Activated gamma-delta T cell treated with anti-CD3 and anti-CD28 coated beads, Interleukin-2, amount 50 U/mL, for 16 hours (primary cell): ENCODE measurements around the gene CNTNAP2.

Experiments used
- DNase-seq: peaks from one replicate; pipeline ENCODE4 v3.0.0-alpha.2; 2020; ENCODE audit warnings: low read depth

CNTNAP2 gene

DNA sequence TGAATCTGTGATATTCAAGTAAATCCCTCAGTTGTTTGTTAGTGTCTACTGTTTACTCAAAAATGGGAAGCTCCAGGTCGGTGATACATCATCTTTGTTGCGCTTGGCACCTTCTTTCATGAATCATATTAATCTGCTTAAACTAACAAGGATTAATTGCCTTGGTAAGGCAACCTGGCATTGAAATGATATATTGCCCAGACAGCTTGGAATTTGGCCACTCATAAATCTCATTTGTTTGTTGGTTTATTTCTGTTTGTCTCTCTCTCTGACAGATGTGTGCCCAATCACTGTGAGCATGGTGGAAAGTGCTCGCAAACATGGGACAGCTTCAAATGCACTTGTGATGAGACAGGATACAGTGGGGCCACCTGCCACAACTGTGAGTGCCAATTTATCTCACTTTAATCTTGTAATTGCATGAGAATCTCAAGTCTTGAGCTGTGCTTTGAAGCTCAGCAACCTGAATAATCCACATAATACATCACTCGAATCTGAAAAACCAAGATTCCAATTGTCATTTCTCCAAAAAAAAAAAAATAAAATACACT is 1369.1 kb downstream of the CNTNAP2 start:
- DNase-seq: no peak

DNA sequence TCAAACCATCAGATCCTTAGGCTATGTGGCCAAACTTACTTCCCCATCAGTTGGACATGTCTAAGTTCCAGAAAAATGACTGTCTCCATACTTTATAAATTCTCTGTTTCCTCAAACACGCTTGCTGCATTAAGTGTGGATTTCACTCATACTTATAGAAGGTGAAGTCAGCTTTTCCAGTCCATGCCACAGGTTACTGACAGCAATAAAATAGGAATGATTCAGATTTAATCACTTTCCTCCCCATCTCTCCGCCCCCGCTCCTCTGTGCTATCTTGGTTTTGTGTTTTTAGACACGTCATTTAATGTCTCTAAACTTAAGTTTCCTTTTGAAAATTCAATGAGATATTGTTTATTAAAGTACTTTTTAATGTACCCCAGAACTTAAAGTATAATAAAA is 1376.0 kb downstream of the CNTNAP2 start:
- no peak for DNase-seq

DNA sequence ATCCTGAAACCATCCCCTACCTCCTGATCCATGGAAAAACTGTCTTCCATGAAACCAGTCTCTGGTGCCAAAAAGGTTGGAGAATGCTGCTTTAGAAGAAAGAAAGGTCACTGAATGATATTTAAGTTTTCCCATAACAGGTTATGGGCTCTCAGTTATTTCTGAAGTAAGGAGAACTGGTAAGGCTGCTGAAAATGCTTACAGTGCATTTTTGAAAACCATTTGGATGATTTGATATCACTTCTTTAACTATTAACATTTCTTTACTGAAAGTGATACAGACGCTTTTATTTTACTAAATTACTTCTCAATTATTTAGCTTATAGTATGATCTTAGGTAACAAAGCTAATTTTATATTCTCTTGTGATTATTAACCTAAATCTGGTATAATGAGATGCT is 1379.6 kb downstream of the CNTNAP2 start:
- DNase-seq: no peak

DNA sequence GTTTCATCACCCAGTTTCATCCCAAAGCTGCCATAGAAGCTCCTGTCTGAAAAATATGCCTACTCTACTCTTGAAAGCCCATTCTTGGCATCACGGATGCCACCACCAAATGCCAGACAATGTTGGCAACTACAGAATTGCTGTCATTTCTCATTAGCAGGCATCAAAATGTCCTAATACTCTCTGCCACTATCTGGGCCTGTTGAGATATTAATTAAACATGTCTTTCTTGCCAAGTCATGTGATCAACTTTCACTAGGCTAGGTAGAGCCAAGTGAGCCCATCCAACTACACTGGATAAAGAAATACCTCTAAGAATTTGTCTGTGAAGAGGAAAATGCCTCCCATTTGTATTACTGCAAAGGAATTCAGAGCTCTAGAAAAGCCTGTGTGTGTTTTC is 1380.6 kb downstream of the CNTNAP2 start:
- no peak for DNase-seq

DNA sequence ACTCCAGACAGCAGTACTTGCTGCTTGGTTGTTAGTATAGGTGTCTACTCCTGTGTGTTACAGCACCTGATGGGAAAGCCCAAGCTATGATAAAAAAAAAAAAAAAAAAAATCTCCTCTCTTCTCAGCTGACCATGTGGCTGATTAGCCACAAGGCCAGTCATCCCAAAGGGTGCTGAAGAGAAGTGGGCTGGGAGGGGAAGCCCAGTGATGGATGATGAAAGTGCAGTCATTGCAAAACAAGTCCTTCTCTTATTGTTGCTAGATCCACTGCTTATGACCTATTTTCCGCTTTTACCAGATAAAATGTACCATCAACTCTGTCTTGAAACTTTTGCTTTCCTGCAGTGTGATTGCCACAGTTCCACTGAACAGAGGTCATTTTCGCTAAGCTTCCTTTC is 1381.5 kb downstream of the CNTNAP2 start:
- DNase-seq: no peak

DNA sequence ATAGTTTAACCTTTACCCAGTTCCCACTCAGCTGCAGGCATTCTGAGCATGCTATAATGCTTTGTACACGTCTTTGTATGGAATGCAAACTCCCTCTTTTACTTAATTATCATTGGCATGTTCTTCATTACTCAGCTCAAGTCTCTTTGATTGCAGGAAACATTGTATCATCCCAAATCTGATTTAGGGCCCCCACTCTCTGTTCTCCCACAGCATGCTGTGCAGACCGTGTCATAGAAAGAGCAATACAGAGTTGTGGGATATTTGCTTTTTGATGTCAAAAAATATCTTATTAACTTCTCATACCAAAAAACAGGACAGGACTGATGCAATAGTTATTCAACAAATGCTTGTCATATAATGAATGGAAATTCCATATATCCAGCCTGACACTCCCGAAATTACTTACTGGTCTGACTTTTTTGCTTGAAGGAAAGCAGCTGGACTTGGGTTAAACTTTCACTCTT is 1392.5 kb downstream of the CNTNAP2 start:
- no peak for DNase-seq

DNA sequence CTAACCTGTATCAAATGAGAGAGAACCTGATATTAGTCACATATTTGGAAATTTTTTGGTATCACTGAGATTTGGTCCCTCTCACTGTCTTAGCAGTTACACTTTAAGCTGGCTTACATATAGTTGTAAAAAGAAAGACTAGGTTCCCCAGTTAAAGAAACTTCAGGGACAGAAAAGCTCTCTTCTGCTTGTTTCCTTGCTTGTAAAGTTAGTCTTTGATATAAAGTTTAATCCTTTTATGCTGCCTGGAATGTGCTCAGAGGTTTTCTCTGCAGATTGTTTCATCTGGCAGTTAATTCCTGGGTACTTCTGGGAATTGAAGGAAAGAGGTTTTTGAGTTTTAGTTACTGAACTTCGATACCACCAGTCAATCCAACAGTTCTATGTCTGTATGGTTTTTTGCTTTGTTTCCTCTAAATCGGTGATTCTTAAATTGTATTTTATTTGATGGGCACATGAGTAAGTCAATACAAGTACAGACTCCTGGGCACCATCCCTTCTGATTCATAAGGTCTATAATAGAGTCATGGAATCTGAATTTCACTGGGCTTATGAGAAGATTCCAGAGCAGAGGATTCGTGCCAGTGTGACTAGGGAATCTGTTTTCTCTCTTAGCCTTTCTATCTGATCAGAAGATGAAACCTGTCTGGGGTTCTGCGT is 1393.1 kb downstream of the CNTNAP2 start:
- DNase-seq: no peak

DNA sequence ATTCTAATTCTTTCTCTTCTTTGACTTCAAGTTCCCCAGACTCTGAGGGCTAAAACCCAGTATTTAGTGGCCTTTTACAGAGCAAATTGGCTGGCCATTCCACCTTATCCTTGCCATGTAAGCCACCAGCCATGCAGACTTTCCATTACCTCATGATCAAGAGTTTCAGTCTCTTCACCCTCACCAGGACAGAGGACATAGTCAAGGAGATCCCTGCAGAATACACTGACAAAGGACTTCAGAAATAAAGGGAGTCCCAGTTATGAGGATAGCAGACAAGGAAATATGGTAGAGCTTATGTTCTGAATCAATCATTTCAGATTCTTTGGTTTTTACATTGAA is 1393.6 kb downstream of the CNTNAP2 start:
- no peak for DNase-seq

DNA sequence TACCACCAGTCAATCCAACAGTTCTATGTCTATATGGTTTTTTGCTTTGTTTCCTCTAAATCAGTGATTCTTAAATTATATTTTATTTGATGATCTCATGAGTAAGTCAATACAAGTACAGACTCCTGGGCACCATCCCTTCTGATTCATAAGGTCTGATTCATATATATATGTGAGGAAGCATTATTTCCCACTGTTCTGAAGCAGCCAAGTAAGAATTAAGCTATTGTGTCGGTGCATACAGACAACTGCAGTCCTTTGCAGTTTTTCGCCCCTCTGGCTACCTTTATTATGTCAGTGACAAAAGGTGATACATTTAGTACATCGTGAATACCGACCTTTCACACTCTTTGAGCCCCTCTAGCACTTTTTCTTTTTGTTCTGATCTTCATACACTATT is 1394.3 kb downstream of the CNTNAP2 start:
- no peak for DNase-seq

DNA sequence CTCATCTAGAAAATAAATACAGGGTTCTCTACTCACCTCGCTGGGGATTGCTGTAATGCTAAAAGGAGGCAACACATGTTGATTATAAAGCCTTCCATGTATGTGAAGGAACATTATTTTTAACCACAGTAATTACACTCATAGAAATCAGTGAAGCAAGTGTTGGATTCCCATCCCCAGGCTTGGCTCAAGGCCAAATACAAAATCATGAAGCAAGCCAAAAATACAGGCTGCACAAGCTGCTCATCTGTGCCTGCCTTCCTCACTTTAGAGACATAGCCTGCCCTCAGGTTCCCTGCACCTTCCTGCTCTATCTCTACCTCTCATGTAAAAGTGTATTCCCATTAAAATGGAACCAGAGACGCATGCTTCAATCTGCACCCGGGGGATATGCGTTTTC is 1396.8 kb downstream of the CNTNAP2 start:
- DNase-seq: no peak

DNA sequence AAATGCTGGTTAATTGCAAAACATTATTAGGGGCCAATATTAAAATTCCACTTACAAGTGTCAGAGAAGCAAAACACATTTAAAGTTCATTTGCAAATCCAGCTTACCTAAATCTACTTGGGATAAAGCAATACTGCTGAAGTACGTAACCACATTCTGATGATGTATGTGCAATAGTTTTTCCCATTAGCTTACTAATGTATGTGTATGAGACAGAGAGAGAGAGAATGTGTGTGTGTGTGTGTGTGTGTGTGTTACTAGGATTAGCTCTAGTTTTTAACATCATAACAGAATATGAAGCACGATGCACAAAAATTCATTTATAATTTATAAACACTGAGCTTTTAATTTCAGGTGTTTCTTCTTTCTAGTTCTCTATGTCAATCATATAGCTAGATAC is 1399.8 kb downstream of the CNTNAP2 start:
- DNase-seq: no peak

DNA sequence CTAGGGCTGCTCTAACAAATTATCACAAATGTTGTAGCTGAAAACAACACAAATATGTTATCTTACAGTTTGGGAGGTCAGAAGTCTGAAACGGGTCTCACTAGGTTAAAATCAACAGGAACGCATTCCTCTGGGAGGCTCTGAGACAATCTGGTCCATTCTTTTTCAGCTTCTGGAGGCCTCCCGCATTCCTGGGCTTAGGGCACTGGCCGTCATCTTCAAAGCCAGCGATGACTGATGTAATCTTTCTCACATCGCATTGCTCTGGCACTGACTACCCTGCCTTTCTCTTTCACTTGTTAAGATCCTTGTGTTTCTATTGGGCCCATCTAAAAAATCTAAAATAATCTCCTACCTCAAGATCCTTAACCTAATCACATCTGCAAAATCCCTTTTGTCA is 1402.5 kb downstream of the CNTNAP2 start:
- no peak for DNase-seq

DNA sequence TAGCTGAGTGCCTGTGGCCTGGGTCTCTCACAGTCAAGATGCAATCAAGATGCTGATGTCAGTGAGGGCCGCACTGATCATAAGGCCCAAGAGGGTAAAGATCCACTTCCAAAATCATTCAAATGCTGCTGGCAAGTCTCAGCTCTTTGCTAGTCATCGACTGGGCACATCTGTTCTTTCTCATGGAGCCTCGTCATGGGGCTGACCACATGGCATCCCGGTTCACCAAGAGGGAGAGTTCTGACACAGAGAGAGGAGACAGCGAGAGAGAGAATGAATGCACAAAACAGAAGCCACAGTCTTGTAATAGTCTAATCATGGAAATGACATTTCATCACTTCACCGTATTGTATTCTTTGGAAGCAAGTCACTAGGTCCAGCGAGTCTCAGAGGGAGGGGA is 1406.5 kb downstream of the CNTNAP2 start:
- DNase-seq: no peak

DNA sequence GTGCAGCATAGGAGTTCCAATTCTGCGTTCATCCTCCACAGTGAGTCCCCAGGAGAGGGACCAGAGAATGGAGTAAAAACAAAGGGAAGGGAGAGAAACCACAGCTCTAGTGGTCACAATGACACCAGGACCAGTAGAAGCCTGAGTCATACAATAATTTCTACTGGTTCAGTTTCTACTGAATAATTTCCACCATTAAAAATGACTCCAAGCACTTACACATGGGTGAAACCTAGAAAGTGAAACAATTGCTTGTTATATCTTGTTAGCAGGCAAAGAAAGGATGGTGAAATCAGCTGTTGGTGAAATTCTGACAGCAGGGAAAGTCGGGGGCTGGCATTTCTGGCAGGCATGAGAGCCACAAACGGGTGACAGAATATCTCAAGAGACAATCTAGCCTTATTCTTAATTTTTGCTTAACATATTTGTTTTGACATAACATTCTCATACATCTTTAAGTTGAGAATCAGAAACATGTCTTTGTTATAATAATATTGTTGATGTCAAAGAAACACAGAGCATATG is 1408.2 kb downstream of the CNTNAP2 start:
- DNase-seq: no peak

DNA sequence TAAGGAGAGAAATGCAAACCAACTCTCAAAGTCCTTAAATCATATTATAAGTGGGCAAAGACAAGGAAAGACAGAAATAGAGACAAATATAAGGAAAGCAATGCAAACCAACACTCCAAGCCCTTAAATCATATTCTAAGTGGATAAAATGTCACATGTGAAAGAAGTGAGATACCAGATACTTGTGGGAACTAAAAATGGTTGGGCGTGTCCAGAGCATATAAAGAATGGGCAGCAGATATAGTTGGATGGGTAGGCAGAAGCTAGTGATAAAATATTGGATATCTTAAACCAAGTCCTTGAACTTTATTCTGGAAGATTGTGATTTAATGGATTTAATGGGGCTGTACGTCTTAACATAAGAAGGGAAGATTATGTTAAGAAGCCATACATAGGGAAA is 1408.7 kb downstream of the CNTNAP2 start:
- no peak for DNase-seq

DNA sequence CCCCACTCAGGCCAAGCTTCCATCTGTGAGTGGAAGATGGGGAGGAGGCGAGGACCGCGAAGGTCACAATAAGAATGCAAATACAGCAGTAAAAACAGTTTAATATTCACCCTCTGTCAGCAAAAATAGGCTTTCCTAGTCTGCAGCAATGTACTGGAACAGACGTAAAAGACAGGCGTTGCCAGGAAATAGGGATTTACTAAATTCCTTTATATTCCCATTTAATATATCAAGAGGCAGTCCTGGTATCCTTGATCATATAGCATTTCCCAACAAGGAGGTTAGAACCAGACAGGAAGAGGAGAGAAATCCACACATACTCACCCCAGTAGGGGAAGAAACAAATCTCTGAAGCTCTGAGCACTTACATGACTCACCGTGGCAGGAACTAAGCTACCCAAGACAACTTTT is 1419.1 kb downstream of the CNTNAP2 start:
- no peak for DNase-seq

DNA sequence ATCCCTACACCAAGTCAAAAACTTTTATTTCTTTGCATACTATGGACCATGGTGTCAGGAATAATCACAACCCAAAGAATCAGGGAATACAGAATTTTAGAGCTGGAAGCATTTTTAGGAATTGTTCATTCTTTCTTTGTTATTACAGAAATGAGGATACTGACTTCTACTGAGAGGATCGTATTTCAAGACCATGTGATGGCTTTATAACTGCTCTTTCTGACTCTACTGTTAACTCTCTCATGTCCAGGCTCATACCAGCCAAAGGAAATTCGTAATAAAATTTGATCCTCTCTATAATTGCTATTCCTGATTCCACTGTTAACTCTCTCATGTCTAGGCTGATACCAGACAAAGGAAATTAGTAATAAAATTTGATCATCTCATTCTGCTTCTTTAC is 1423.1 kb downstream of the CNTNAP2 start:
- DNase-seq: no peak

DNA sequence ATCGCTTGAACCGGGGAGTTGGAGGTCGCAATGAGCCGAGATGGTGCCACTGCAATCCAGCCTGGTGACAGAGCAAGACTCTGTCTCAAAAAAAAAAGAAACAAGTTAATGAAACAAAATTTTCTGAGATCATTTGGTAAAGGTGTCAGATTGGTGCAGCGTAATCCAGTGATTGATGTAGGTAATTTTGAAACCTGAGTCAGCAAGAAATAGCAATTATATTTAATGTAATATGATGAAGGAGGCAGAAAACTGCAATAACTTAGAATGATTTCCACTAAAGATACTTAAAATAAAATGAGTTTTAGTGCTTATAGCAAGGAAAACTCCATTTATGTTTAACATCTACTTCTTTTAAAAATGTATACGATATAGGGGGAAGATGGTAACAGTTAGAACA is 1424.1 kb downstream of the CNTNAP2 start:
- no peak for DNase-seq

DNA sequence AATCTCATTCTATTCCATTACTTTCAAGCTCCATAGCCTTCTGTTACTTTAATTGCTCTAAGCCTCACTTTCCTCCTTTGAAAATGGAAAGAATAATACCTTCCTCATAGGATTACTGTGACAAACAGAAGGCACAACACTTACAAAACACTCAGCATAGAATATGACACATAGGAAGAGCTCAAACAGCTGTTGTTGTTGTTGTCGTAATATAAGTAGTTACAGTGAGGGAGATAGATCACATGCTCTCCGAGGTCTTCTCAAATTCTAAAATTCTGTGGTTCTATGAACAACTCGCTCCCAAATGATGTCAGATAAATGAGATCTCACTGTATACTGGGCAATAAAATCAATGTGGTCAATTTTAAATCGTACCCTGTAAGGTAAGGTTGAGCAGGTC is 1424.7 kb downstream of the CNTNAP2 start:
- DNase-seq: no peak

DNA sequence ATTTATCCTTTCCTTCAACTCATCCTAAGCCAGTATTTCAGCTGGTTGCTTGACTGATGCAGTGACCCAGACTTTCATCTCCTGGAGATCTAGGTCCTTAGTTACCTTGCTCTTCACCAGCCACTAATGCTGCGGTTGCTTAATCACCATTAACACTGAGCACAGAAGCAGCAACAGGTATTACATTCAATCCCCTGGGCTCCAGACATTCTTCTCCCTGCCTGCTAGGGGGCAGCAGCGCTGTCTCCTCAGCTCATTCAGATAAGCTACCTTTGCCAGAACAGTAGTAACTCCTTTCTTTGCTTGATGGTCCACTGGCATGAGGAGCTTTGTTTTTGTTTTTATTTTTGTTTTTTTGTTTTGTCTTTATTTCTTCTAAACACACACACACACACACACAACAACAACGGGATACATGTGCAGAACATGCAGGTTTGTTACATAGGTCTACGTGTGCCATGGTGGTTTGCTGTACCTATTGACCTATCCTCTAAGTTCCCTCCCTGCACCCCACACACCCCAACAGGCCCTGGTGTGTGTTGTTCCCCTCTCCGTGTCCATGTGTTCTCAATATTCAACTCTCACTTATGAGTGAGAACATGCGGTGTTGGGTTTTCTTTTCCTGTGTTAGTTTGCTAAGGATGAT is 1430.8 kb downstream of the CNTNAP2 start:
- DNase-seq: no peak

DNA sequence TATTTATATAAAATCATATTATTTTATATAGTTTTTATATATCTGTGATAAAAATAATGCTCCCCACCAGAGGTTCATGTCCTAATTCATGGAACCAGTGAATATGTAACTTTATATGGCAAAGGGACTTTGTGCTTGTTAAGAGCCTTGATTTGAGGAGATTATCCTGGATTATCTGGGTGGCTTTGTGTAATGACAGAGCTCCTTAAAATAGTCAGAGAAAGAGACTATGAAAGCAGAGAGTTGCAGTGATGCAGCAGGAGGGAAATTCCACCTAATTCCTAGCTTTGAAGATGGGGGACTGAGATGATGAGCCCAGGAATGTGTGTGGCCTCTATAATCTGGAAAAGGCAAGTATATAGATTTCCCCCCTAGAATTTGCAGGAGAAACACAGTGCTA is 1439.7 kb downstream of the CNTNAP2 start:
- no peak for DNase-seq

DNA sequence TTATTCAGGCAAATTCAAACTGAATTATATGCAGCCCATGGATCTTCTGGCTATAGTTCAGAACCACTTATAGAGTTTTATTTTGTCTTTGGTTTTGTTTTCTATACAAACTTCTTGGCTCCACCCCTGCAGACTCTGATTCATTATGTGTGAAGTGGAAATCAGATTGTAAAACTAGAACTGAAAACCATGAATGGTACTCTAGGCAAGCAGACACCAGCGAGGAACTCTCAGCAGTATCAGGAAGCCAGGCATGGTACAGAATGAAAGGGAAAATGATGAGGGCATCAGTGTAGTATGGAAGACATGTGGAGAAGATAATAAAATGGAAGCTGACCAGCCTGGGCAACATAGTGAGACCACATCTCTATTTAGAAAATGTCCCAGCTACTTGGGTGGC is 1447.1 kb downstream of the CNTNAP2 start:
- no peak for DNase-seq

DNA sequence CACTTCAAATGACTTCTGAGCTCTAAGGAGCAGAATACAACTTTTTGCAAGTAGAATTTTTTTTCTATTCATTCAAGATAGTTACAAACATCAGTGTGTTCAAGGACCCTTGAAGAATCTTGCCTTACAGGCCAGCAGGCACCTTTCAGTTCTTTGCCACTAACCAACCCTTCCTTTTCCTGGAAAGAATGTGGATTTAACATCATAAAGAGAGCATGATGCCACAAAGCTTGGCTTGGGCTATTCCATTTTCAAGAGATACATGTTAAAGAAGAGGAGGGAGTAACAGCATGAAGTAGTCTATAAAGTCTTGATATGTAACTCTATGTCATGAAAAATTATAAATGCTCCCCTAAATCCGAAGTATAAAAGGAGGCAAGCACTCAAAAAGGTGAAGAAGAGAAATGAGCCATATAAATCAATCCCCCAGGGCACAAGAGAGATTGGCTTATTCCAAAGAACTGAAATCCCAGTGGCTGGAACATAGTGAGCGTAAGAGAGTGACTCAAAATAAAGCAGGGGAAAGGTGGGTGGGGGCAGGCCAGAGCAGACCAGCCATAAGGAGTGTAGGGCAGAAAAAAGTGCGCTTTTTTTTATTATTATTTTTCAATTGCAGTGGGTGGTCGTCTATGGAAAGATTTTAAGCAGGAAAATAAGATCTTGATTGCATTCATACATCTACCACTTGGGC is 1448.3 kb downstream of the CNTNAP2 start:
- no peak for DNase-seq
